Left renal pelvis (tissue), 4 donors: ENCODE results near the gene PCBP3. TPM values are rescaled to one million over a fixed set of nuclear protein-coding genes. Genes with fewer than 3 reads are reported as not detected.

Source experiments
- DNase-seq, 4 donors: peaks; one replicate each; pipeline ENCODE4 v3.0.0-alpha.2; 2013; ENCODE audit warnings: low read depth in 4 of 4, low spot score in 3 of 4
- polyA plus RNA-seq, 4 donors: library from polyadenylated mRNA; unstranded; fragments of 120-200 nt; gene quantifications; one replicate each; pipeline ENCODE4 v1.2.1, GENCODE V29; 2013; ENCODE audit not compliant: insufficient read length in 4 of 4

Gene PCBP3
- polyA plus RNA-seq, 4 donors, result 1.3 to 2.2 (median 1.8) TPM

GRCh38 chr21:45747233-45747766 is 103.8 kb downstream of the PCBP3 start:
- DNase-seq, result no peak

GRCh38 chr21:45747802-45748445 is 104.4 kb downstream of the PCBP3 start:
- peak in 1 of 4 donors; percentile 29 for DNase-seq

GRCh38 chr21:45748593-45748992 is 105.1 kb downstream of the PCBP3 start:
- DNase-seq, result no peak

GRCh38 chr21:45749974-45750373 is 106.4 kb downstream of the PCBP3 start:
- no peak for DNase-seq

GRCh38 chr21:45750936-45751335 is 107.4 kb downstream of the PCBP3 start:
- DNase-seq, result no peak

GRCh38 chr21:45753445-45753844 is 109.9 kb downstream of the PCBP3 start:
- no peak for DNase-seq

- DNase-seq, result no peak
These were observed 112.5 kb downstream of the PCBP3 start for GRCh38 chr21:45756029-45756428.

GRCh38 chr21:45756669-45757068 is 113.1 kb downstream of the PCBP3 start:
- no peak for DNase-seq

GRCh38 chr21:45761704-45762103 is 118.2 kb downstream of the PCBP3 start:
- no peak for DNase-seq

- no peak for DNase-seq
These were observed 119.5 kb downstream of the PCBP3 start for GRCh38 chr21:45763074-45763473.

GRCh38 chr21:45763506-45763905 is 120.0 kb downstream of the PCBP3 start:
- no peak for DNase-seq

GRCh38 chr21:45764792-45765191 is 121.3 kb downstream of the PCBP3 start:
- no peak for DNase-seq

- DNase-seq, result no peak
These were observed 121.8 kb downstream of the PCBP3 start for GRCh38 chr21:45765375-45765774.

GRCh38 chr21:45766055-45766454 is 122.5 kb downstream of the PCBP3 start:
- no peak for DNase-seq

- no peak for DNase-seq
These were observed 123.0 kb downstream of the PCBP3 start for GRCh38 chr21:45766501-45766900.

GRCh38 chr21:45767071-45768006 is 123.8 kb downstream of the PCBP3 start:
- DNase-seq, result no peak

GRCh38 chr21:45768011-45768739 is 124.7 kb downstream of the PCBP3 start:
- DNase-seq, result no peak

GRCh38 chr21:45768740-45769048 is 125.2 kb downstream of the PCBP3 start:
- DNase-seq, result no peak

GRCh38 chr21:45769294-45769693 is 125.8 kb downstream of the PCBP3 start:
- DNase-seq, result no peak

- no peak for DNase-seq
These were observed 126.4 kb downstream of the PCBP3 start for GRCh38 chr21:45769896-45770295.

- no peak for DNase-seq
These were observed 128.7 kb downstream of the PCBP3 start for GRCh38 chr21:45772180-45772579.
